ENCODE measurements around the gene NLK. TPM values are rescaled to one million over a fixed set of nuclear protein-coding genes. Genes with fewer than 3 reads are reported as not detected.
"Not testable (repeated sequence)": the region's sequence is repeated elsewhere in the genome, so short reads cannot be mapped to it uniquely, and the experiment has no call there.

Gene NLK
- total RNA-seq (2014; rRNA removed; shearing (Covaris generic)): 19.3 and 21.8 TPM in 2 replicates

DNA sequence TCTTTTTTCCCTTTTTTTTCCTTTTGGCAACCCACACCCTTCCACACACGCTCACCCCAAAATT, at the start of gene NLK:
Gene NLK, plus strand, starts transcription at position 21 of the 64 bp plus-strand sequence. CDS start 197 bp downstream, outside the sequence.
- Histone ChIP-seq H3K9me3 (replicated peaks) (no peaks in the 10 kb centered on the region), H3K4me3 (peak within 1 kb of the TSS; percentile 62), H3K27me3 (replicated peaks) (no peaks in the 10 kb centered on the region), H3K36me3 (peaks cover 29% of the 10 kb centered on the region), H3K27ac (peak within 1 kb of the TSS; percentile 57), H3K4me1 (replicated peaks) (peaks cover 39% of the 10 kb centered on the region)
- no peak for DNase-seq (ENCODE audit: low read depth in 1 of 2, low spot score in 2 of 2)

GRCh38 chr17:27993161-27993695, 49.2 kb upstream of the NLK start:
- Histone ChIP-seq H3K4me3 (no peak overlapping the region), H3K9me3 (replicated peaks) (no peaks in the 10 kb centered on the region)
- no peak for DNase-seq (ENCODE audit: low read depth in 1 of 2, low spot score in 2 of 2)

DNA sequence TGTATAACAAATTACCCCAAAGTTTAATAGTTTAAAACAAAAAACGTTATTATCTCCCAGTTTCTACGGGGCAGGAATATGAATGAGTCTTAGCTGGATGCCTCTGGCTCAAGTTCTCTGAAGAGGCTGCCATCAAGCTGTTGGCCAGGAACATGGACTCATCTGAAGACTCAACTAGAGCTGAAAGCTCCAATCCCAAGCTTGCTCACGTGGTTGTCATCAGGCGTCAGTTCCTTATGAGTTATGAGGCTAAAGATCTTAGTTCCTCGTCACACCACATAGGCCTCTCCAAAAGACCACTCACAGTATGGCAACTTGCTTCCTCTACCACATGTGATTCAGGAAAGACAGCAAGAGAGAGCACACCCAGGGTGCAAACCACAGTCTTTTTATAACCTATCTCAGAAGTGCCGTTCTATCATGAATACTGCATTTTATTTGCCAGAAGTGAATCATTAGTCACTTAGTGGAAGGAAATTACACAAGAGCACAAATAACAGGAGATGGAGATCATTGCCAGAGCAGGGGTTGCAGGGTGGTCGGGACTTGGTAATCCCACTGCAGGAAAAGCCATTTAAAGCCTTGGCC, 48.7 kb upstream of the NLK start:
- H3K4me1 ChIP-seq (replicated peaks): no peaks in the 10 kb centered on the region
- no peak for DNase-seq (ENCODE audit: low read depth in 1 of 2, low spot score in 2 of 2)
- H3K27ac ChIP-seq: no peak overlapping the region
- H3K36me3 ChIP-seq: no peaks in the 10 kb centered on the region
- no peaks in the 10 kb centered on the region for H3K9me3 ChIP-seq (replicated peaks)
- H3K27me3 ChIP-seq (replicated peaks): peaks cover 13% of the 10 kb centered on the region
- H3K4me3 ChIP-seq: no peak overlapping the region

More at GRCh38 chr17:27993161-27993695, 49.2 kb upstream of the NLK start:
- H3K36me3 ChIP-seq: no peaks in the 10 kb centered on the region
- H3K27me3 ChIP-seq (replicated peaks): peaks cover 13% of the 10 kb centered on the region
- no peaks in the 10 kb centered on the region for H3K4me1 ChIP-seq (replicated peaks)
- H3K27ac ChIP-seq: no peak overlapping the region

DNA sequence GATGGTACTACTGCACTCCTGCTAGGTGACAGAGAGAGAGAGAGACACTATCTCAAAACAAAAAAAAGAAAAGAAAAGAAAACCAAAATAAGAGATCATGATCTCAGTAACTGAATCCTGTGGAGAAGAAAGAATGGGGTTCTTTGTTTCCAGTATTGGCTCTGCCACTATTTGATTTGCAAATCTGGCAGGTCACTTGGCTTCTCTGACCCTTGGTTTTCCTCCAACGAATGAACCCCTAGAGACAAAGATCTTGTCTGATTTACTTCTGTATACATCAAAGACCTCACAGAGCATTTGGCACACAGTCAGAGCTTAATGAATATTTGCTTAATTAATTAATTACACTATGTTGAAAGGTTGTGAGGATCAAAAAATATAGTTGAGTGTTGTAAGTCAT, 47.9 kb upstream of the NLK start:
- H3K27ac ChIP-seq: no peak overlapping the region
- no peak overlapping the region for H3K4me3 ChIP-seq
- H3K36me3 ChIP-seq: no peaks in the 10 kb centered on the region
- H3K9me3 ChIP-seq (replicated peaks): no peaks in the 10 kb centered on the region
- H3K27me3 ChIP-seq (replicated peaks): peaks cover 13% of the 10 kb centered on the region
- no peak for DNase-seq (ENCODE audit: low read depth in 1 of 2, low spot score in 2 of 2)
- H3K4me1 ChIP-seq (replicated peaks): no peaks in the 10 kb centered on the region

DNA sequence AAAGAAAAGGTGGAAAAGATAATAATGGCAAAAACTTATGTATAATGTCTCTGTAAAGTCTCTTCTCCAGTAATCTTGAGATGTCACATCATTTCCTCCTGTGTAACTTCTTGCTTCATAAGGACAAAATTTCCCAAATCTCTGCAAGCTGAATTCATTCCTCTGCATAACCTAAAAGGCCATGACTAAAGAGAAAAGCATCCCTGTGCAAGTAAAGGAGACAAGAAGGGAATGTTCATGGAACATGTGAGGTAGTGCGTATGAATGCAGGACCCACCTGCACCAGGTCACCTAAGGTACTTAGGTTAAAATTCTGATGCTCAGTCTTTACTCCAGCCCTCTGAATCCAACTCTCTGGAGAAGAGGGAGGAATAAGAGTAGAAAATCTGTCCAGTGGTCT, 46.9 kb upstream of the NLK start:
- Histone ChIP-seq H3K9me3 (replicated peaks) (no peaks in the 10 kb centered on the region), H3K4me1 (replicated peaks) (no peaks in the 10 kb centered on the region), H3K27me3 (replicated peaks) (peaks cover 13% of the 10 kb centered on the region), H3K4me3 (no peak overlapping the region), H3K36me3 (no peaks in the 10 kb centered on the region), H3K27ac (no peak overlapping the region)
- DNase-seq (ENCODE audit: low read depth in 1 of 2, low spot score in 2 of 2): no peak

DNA sequence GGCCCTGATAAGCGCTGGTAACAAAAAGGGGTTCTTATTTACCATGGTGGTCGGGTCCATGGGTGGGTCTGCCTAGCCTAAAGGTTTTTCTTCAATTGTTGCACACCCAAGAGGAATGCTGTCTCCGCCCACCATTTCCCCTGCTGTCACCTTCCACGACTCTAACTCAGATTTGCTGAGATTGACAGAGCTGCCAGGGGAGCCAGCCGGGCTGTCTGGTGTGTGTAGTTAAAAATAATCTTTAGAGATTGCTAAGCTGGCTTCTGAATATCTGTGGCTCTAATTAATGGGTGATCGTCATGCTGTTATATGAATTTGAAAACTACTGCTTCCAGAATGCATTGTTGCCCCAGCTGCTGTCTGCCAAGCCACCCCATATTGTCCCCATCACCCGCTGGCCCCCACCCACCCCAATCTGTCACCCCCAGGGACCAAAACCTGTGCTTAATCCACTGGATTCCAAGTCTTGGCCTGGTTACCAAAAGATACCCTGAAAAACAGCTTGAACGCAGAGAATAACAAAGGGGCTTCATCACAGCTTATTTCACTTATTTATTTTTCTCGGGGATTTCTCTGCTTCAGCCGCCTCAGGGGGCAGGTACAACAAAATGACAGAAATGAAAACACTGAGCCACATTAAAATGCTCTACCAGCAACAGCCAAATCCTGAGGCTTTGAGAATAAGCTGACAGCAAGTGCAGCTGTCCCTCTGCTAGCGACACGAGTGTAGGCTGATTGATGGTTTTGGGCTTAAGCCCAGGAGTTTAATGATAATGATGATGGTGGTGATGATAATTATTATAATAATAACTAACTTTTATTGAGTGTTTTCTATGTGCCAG, 46.1 kb upstream of the NLK start:
- H3K27me3 ChIP-seq (replicated peaks): peaks cover 12% of the 10 kb centered on the region

GRCh38 chr17:27997044-27997401, 45.5 kb upstream of the NLK start:
- no peak overlapping the region for H3K27ac ChIP-seq
- H3K4me3 ChIP-seq: no peak overlapping the region
- H3K36me3 ChIP-seq: no peaks in the 10 kb centered on the region
- H3K27me3 ChIP-seq (replicated peaks): peaks cover 11% of the 10 kb centered on the region
- DNase-seq (ENCODE audit: low read depth in 1 of 2, low spot score in 2 of 2): no peak
- no peaks in the 10 kb centered on the region for H3K4me1 ChIP-seq (replicated peaks)
- H3K9me3 ChIP-seq (replicated peaks): no peaks in the 10 kb centered on the region

More for the DNA sequence above, 46.1 kb upstream of the NLK start:
- no peak for DNase-seq (ENCODE audit: low read depth in 1 of 2, low spot score in 2 of 2)
- H3K9me3 ChIP-seq (replicated peaks): no peaks in the 10 kb centered on the region
- H3K4me3 ChIP-seq: no peak overlapping the region
- no peaks in the 10 kb centered on the region for H3K36me3 ChIP-seq
- no peak overlapping the region for H3K27ac ChIP-seq
- no peaks in the 10 kb centered on the region for H3K4me1 ChIP-seq (replicated peaks)

- no peak for DNase-seq (ENCODE audit: low read depth in 1 of 2, low spot score in 2 of 2)
- Histone ChIP-seq H3K36me3 (no peaks in the 10 kb centered on the region), H3K4me1 (replicated peaks) (no peaks in the 10 kb centered on the region), H3K4me3 (no peak overlapping the region), H3K27me3 (replicated peaks) (peaks cover 11% of the 10 kb centered on the region), H3K9me3 (replicated peaks) (no peaks in the 10 kb centered on the region), H3K27ac (no peak overlapping the region)
Observed at GRCh38 chr17:27997522-27997921, 45.0 kb upstream of the NLK start.

DNA sequence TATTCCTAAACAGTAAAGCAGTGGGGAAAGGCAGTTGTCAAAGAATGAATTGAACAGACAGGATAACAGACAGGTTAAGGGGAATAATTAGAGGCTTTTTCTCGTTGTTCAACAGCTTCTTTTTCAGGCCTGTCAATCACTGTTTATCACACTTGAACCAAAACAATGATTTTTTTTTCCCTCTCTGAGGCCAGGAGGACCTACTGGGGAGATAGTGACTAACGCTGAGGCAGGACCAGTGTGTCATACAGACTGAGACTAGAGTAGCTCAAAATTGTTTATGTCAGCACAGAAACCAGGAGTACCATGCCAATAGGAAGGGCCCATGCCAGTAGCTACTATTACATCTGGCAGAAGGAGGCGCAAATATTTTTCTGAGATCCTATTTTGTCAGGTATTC, 41.3 kb upstream of the NLK start:
- peaks cover 5% of the 10 kb centered on the region; the same call in 1 of the 2 replicates for H3K27me3 ChIP-seq (replicated peaks)
- no peak overlapping the region for H3K4me3 ChIP-seq

DNA sequence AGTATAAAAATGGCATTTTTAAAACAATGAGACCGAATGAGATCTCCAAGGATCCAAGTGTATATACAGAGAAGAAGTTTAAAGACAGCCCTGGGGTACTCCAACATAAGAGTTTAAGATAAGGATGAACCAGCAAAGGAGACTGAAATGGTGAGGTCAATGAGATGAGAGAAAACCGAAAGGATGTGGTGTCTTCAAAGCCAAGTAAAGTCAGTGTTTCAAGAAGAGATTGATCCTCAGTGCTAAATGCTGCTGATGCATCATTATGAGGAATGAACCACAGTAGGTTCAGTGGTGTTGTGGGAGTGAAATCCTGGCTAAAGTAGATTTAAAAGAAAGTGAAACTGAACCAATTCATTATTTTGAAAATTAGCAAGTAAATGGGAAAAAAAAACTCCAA, 38.1 kb upstream of the NLK start:
- Histone ChIP-seq H3K4me1 (replicated peaks) (no peaks in the 10 kb centered on the region), H3K27me3 (replicated peaks) (no peaks in the 10 kb centered on the region), H3K4me3 (no peak overlapping the region), H3K27ac (no peak overlapping the region), H3K9me3 (replicated peaks) (no peaks in the 10 kb centered on the region), H3K36me3 (no peaks in the 10 kb centered on the region)
- no peak for DNase-seq (ENCODE audit: low read depth in 1 of 2, low spot score in 2 of 2)

More for the DNA sequence above, 41.3 kb upstream of the NLK start:
- DNase-seq (ENCODE audit: low read depth in 1 of 2, low spot score in 2 of 2): no peak
- H3K4me1 ChIP-seq (replicated peaks): no peaks in the 10 kb centered on the region
- no peak overlapping the region for H3K27ac ChIP-seq
- H3K9me3 ChIP-seq (replicated peaks): no peaks in the 10 kb centered on the region
- no peaks in the 10 kb centered on the region for H3K36me3 ChIP-seq

GRCh38 chr17:28007925-28008324, 34.6 kb upstream of the NLK start:
- H3K9me3 ChIP-seq (replicated peaks); H3K4me1 ChIP-seq (replicated peaks); H3K27me3 ChIP-seq (replicated peaks); H3K4me3 ChIP-seq; DNase-seq (ENCODE audit: low read depth in 1 of 2, low spot score in 2 of 2); H3K27ac ChIP-seq; H3K36me3 ChIP-seq: not testable (repeated sequence)

DNA sequence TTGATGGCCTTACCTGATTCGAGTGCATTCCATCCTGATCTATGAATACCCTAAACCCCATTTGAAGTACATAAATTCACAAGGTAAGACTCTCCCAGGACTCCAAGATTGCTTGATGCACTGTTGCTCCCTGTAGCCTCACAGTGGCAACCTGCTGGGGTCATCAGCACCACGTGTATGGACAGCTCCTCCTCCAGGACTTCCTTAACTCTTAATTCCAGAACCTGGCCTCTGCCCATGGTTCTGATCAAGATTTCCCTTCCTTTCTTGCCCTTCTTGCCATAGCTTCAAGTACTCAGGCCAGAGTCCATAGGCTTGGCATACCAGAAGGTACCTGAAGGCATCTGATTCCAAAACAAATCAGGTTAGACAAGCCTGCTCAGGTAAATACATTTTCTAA, 34.0 kb upstream of the NLK start:
- Histone ChIP-seq H3K27me3 (replicated peaks) (no peaks in the 10 kb centered on the region), H3K4me3 (no peak overlapping the region), H3K9me3 (replicated peaks) (no peaks in the 10 kb centered on the region), H3K36me3 (no peaks in the 10 kb centered on the region), H3K4me1 (replicated peaks) (no peaks in the 10 kb centered on the region), H3K27ac (no peak overlapping the region)
- peak; percentile 27 to 49 for DNase-seq (ENCODE audit: low read depth in 1 of 2, low spot score in 2 of 2)

- H3K27me3 ChIP-seq (replicated peaks): no peaks in the 10 kb centered on the region
- H3K4me3 ChIP-seq: no peak overlapping the region
- no peak for DNase-seq (ENCODE audit: low read depth in 1 of 2, low spot score in 2 of 2)
- no peaks in the 10 kb centered on the region for H3K36me3 ChIP-seq
- H3K27ac ChIP-seq: no peak overlapping the region
- H3K4me1 ChIP-seq (replicated peaks): no peaks in the 10 kb centered on the region
- no peaks in the 10 kb centered on the region for H3K9me3 ChIP-seq (replicated peaks)
Observed at GRCh38 chr17:28010406-28010805, 32.1 kb upstream of the NLK start.

- Histone ChIP-seq H3K4me1 (replicated peaks) (no peaks in the 10 kb centered on the region), H3K27me3 (replicated peaks) (no peaks in the 10 kb centered on the region), H3K4me3 (no peak overlapping the region), H3K27ac (no peak overlapping the region), H3K9me3 (replicated peaks) (no peaks in the 10 kb centered on the region), H3K36me3 (no peaks in the 10 kb centered on the region)
- DNase-seq (ENCODE audit: low read depth in 1 of 2, low spot score in 2 of 2): peak in 1 of 2 experiments; percentile 4
Observed at GRCh38 chr17:28018439-28019070, 23.9 kb upstream of the NLK start.
